Stimulated activated CD8-positive, alpha-beta memory T cell treated with anti-CD3 and anti-CD28 coated beads, Interleukin-2, amount 100 ng/mL, for 1 hour (primary cell): ENCODE data around the gene MVD.

ENCODE experiments used
- DNase-seq, 2 donors: peaks; one replicate each; pipeline ENCODE4 v3.0.0-alpha.2; 2020; ENCODE audit warnings: low read depth in 2 of 2

Gene MVD

DNA sequence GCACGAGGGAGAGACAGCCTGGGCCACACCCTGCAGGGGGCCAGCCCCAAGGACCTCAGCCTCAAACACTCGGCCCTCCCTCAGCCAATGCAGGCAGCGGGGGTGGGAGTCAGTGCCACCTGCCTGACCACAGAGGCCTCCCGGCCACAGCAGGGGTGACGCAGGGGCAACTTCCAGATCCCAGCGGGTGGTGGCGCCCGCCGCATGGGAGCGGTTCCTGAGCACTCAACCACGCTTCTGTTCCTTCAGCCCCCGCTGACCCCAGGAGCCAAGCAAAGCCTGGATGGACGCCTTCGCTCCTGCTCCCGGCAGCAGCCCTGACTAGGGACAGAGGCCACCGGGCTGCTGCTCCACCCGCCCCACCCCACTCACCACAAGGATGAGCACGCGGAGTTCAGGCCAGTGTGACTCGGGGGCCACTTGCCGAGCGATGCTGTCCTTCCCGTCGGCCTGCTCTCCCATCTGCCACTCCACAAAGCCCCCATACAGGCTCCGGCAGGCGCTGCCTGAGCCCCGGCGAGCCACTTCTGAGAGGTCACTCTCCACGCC lies 7.1 kb downstream of the MVD start:
- DNase-seq, result no peak

DNA sequence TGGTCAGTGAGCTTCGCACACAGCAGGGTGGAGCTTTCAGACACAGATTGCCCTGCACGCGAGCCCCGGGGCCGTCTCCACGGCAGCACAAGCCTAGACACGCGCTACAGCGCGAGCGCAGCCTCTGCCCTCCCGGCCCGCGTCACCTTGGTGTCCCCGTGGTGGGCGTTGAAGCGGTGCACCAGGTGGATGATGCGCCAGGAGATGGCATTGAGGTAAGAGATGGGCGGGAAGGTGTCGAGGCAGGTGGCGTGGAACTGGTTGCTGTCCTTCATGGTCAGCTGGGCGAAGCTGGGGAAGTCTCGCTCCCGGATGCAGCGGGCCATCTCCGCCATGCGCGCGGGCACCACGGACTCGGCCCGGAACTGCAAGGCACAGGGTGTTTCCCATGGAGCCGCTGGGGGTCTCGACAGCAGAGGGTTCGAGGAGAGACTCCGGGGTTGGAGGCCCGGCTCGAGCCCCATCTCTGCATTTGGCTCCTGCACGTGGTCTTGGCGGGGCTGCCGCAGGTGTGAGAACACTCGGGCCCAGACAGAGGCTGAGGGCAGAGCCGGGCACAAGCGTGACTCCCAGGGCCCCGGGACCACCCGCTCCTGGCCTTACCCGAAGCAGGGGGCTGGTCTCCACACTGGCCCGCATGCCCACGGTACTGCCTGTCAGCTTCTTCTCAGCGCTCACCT lies 7.7 kb downstream of the MVD start:
- DNase-seq, result no peak

DNA sequence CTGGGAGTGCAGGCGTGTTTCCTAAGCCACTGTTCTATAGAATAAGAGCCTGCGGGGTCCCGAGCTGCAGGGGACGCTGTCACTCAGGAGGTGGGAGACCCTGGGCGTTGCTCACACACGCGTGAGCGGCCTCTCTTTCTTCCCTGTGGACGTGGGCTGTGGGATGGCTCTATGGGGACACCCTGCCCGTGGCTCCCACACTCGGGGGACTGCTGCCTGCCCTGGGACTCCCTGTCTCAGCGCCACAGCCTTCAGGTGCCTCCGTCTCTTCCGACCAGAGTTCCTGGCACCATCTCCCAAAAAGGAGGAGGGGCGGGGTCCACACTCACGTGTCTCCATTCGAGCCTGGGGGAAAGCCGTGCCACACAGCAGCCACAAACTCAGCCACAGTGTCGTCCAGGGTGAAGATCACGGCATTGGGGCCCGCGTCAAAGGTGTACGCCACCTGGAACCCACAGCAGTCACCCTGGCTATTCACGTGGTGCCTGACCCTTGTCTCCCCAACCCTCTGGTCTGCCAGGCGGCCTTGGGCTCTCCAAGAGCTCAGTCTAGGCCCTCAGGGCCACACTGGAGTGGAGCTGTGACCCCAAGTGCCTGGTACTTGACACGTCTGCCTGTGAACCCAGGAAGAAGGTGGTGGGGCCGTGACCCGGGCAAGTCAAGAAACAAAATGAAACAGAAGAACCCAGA lies 8.4 kb downstream of the MVD start:
- no peak for DNase-seq

DNA sequence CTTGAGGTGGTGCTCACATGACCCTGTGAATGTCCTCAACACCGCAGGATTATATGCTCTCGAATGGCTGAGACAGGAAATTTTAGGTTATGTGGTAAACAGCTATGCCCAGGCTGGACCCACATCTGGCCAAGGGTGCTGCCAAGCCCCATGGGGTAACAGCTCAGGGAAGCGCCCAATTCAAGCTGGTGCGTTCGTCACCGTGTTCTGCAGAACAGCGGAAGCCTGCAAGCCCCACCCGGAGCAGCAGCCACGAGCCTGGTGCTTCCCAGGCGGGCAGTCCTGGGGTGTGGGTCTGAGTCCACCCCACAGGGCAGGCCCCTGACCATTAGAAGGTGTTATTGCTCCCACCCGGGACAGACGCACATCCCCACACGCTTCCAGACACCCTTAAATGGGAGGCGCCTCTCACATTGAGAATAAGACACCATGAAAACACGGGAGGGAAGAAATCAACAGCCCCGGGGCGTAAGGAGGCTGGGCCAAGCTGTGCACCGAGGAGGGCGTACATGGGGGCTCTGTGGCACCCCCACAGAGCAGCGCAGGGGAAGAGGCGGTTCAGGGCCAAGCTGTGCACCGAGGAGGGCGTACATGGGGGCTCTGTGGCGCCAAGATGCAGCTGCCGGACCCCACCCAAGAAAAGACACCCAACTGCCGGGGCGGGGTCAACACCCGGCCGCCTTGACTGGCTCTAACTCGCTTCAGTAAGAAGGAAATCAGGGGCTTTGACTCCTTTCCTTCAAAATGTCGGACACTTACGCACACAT lies 9.1 kb downstream of the MVD start:
- DNase-seq, result no peak

DNA sequence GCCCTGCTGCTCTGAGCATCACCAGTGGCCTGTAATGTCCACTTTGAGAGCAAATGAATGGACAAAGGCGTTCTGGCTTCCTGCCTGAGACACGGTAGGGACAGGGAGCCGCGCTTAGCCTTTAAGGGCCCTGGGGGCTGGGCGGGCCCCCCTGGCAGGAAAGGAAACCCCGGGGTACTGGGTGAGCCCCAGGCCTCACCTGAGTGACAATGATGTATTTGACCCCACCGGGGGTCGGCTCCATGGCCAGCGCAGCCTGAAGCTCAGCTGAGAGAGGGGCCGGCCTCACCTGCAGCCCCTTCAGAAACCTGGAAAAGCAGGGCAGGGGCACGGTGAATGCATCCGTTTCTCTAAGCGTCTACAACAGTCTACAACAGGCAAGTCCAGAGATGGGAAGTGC lies 9.8 kb downstream of the MVD start:
- DNase-seq, result no peak

DNA sequence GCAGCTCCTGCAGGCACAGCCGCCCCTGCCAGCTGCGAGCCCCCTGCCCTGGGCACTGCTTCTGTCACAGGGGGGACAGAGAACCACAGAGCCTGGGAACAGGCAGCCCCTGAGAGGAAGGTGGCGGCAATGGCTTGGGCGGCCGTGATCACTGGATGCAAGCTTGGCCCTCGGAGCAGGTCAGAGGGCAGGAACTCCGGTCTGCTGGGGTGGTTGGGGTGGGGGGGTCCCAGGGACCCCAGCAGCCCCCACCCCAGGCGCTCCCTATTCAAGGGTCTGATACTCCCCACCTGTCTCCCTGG lies 10.2 kb downstream of the MVD start:
- DNase-seq, result no peak

DNA sequence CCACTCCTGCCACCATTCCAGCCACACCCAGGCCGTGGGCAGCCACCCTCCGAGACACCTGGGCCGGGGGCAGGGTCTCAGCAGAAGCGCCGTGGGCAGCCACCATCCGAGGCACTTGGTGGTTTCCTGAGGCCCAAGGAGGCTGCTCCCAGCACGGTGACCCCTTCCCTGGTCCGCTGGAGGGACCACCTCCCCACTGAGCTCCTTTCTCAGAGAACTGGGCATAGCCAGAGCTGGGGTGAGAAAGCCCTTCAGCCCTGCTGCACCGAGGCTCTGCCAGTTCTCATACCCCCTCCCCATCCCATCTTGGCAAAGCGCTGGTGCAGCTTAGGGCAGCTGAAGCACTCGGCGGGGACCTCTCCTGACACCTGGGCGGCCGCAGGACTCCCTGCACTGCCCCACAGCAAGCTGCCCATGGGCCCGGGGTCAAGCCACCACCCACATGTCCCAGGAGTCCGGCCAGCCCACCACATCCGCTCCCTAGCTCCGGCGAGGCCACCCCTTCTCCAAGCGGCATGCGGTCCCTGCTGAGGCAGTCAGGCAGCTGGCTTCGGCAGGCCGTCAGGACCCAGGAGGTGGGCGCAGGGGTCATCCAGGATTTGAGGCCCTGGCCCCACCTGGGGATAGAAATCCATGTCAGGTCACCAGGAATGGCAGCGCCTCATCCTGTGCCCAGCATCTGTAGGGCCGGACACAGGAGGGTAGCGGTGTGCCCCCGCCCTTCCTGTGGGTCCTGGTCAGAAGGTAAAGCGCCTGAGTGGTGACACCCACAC lies 10.7 kb downstream of the MVD start:
- no peak for DNase-seq

DNA sequence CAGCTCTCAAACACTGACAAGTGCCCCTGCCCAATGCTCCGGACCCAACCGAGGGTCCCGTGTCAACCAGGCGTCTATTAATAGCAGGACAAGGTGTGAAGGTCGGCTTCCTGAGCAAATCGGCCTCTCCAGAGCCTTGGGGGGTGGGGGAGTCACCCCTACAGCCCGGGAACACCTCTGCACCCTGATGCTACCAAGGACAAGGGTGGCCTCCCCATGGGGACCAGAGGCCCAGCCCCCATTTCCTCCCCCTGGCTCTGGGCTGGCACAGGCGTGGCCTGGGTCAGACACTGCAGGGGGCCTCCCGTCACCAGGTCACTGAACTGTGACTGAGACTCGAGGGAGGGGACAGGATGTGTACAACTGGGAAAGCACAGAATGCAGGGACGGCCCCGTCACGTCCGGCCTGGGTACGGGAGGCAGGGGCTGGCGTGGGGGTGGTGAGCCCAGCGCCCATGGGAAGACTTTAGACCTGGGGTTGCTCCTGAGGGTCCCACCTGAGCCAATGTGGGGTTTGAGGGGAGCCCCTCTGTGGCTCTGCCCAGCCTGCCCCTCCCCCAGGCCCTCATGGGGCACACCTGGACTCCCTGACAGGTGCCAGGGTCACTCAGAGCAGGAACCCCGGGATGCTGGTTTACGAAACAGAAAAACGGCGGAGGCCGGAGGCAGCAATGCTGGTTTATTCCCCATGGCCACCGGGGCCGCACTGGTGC lies 11.5 kb downstream of the MVD start:
- DNase-seq, result peak; percentile 33 to 44

DNA sequence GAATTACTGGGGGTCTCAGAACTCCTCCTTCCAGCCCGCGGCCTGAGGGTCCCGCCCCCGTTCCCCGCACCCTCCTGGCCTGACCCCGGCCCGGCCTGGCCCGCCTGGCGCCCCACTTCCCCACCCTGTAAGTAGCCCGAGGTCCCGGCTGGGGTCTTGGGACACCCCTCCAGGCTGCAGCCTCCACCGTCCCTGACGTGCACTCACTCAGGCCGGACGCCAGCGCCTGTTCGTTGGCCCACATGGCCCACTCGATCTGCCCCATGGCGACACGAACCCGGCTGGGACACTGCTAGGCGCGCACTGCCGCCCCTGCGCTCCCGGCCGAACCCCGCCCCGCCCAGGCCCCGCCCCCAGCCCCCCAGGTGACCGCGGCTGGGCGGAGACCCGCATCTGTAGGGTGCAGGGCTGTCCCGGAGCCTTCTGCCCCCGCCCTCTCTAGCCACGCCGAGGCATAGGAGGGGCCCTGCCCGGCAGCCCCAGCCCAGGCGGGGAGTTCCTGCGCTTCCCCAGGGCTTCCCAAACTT lies 12.1 kb downstream of the MVD start, which contains the start of gene CYBA:
CYBA (minus strand) TSS at position 305 of the 527 bp plus-strand sequence; CDS start at position 265, 40 bp downstream.
- DNase-seq, result peak; percentile 67 to 71

DNA sequence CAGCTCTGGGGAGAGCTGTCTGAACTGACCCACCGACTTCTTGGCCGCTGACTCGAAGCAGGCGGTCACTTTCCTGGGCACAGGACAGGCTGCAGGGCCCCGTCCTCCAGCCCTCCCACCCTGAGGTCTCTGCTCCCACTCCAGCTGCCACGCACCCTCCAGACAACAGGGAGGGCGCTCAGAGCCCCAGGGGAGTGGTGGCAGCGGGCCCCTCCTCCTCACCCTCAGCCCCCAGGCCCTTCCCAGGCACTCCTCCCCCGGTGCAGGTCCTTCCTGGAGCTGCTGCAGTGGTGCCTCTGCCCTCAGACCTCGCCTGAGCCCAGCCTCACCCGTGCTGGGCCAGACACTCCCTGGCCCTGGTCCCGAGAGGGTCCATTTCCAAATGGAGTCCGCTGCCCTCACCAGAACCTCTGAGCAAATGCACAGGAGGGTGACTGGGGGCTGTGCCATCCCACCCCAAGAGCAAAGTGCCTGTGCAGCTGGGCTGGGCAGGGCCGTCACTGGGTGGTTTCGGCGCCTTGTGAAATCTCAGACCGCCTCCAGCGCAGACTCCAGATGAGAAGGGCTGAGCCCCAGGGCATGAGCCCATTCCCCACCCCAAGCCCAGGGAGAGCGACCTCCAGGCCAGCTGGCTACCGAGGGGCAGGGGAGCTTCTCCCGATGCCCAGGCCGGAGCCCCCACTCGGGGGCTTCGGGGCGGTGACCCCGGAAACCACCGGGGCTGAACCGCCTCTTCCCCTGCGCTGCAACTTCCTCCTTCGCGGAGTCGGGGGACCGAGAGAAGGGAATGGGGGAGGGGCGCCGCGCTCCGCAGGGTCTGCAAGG lies 12.8 kb downstream of the MVD start:
- DNase-seq, result no peak

DNA sequence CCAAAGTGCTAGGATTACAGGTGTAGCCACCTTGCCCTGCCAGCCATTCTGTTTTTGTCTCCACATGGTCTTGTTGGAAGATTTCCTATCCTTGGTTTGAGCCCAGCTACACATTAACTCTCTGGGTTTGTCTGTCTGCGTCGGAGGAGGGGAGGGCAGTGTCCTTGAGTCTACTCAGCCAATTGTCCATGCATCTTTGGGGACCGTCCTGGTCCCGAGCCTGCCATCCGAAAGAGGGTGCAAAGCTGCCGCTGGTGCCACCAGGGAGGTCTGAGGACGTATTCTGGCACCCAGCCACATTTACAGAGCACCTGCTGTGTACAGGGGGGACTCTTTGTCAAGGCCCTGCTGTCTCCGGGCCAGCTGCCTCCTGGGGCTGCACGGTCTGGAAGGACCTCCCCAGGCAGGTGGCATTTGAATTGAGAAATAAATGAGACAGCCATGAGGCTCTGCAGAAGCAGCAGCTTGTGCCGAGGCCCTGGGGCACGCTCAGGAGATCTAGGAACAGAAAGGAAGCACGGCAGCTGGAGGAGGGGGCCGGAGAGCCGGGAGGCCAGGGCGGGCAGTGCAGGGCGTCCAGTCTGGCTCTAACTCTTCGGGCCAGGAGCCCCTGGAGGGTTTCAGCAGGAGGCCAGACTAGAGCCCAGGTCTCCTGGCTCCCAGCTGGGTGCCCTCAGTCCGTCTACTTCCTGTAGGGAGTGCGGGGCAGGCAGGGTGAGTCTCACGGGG lies 13.5 kb downstream of the MVD start:
- DNase-seq, result no peak

DNA sequence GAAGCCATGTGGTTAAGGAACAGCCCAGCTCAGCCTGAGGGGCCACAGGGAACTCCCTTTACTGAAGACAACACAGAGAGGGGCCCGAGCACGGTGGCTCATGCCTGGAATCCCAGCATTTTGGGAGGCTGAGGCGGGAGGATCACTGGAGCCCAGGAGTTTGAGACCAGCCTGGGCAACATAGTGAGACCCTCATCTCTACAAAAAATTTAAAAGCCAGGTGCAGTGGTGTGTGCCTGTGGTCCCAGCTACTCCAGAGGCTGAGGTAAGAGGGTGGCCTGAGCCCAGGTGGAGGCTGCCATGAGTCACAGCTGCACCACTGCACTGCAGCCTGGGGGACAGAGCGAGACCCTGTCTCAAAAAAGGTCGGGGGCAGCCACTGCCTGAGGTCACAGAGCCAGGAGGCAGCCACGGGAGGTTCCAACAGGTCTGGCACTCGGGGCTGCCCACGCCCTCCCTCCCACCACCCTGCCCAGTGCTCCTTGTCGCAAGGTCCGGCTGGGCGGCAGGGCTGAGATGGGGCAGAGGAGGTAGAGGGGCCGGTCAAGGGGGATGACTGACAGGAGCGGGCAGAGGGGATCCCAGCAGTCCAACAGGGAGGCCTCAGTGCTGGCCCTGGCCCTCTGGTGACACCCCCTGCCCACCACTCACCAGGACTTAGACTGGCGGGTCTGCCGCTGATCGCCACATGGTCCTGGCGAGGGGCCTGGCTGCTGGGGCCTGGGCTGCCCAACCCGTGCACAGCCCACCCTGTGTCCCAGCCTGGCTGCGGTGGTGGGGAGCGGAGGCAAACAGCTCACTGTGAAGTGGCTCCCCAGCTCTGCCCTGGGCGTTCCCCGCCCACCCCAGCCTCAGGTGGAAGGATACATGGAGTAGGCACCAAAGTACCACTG lies 15.5 kb downstream of the MVD start:
- no peak for DNase-seq

DNA sequence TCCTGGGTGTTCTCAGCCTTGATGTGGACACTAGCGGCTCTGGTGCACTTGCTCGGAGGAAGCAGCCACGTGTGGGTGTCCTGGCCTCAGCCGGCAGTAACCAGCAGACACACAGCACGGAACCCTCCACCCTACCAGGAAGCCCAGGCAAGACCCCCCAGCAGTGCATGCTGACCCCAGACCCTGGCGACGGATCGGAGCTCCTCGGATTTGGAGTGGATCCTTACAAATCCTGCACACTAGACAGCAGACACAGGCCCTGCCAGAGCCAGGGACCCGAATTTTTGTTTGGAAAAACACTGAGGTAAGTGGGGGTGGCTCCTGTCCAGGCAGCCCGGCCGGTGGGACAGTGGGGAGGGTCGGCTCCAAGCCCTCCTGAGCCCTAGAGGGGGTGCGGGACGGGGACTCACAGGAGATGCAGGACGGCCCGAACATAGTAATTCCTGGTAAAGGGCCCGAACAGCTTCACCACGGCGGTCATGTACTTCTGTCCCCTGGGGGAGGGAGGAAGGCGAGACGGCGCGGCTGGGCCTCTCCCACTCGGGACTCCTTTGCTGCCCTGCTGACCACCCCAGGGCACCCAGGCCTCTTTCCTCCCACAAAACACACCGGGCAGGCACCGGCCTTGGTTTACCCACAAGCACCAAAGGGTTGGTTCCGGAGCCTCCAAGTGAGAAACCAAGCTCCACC lies 16.4 kb downstream of the MVD start:
- no peak for DNase-seq

DNA sequence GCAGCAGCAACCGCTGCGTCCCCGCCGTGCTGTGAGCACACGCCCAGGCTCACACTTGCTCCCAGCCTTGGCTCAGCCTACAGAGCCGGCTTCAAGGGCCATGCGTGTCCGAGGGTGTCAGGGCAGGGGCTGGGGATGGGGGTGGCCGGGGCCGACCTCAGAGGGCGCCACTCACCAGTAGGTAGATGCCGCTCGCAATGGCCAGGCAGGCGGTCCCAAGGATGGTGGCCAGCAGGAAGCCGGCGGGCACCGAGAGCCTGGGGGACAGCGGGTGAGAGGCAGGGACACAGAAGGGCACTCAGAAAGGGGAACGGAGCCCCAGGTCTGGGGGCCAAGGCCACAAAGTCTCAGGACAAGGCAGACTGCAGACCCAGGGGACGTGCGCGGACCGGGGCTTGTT lies 16.9 kb downstream of the MVD start:
- no peak for DNase-seq

DNA sequence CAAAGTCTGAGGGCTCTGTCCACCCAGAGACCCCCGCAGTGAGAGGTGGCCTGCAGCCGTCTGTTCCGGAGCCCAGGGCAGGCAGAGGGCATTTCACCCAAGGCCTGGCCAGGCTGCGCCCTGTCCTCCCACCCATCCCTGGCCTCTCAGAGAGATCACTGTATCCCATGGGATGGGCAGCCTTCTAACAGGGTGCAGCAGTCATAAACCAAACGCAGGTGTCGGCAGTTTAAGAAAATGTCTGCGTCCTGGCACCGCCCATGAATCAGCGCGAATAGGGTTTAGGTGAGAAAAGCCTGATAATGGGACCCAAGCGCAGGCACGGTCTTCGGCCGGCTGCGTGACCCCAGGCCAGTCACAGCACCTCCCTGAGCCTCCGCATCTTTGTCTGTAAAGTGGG lies 17.4 kb downstream of the MVD start:
- no peak for DNase-seq

DNA sequence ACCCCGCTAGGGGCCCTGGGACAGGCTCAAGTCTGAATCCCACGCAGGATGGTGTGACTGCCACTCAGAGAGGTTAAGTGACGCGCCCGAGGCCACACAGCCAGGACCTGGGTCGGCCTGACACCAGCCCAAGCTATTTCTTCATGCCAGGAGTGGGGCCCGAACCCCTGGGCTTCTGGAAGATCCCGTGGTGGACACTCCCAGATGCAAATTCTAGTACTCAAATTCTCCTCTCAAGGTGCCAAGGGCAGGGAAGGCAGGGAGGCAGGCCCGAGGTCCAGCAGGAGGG lies 19.3 kb downstream of the MVD start:
- no peak for DNase-seq

DNA sequence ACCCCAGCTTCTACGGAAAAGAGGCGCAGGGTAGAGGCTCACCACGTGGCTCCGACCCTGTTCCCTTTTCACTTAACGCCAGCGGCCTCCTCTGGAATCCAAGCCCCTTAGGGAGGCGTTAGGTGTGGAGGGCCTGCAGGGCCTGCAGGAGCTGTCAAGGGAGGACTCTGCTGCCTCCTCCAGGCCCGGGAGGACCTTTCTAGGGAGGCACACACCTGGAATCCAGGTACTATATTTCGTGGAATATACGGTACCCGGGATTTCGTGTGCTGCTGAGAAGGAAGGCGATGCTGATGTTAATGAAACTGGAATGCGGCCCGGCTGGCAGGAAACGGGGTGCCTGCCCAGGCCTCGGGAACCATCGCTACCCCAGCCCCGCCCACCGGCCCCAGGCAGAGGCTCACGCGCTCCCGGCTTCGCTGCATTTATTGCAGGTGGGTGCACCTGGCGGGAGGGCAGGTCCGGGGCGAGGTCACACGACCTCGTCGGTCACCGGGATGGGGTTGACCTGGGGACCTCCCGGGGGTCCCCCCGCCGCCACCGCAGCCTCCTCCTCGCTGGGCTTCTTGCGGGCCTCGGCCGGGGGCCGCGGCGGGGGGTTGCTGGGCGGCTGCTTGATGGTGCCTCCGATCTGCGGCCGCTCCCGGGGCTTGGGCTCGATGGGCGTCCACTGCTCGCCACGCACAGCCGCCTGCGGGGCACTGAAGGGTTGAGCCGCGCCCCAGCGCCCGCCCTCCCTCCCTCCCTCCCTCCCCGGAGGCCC lies 19.8 kb downstream of the MVD start:
- DNase-seq, result no peak
